ENCODE data around the gene ARRDC4.

The ARRDC4 gene

DNA sequence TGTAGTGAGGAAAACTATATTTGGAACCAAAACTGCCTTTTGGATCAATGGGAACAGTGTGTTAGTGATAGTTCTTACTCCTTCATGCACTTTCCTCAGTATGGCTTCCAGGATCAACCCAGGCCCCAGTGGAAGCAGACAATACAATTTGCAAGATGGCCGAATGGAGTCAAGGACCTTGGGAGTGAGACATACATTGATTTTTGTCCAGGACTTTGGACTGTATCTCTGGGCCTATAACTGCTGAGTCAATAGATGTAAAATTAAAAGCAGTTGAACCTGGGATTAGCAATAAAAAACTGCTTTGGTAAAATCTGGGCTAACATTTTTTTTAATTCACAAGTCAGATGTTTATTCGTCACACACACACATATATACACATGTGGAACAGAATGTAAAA is 1.8 kb downstream of the ARRDC4 start:
- TF ChIP-seq, protein P1, sequence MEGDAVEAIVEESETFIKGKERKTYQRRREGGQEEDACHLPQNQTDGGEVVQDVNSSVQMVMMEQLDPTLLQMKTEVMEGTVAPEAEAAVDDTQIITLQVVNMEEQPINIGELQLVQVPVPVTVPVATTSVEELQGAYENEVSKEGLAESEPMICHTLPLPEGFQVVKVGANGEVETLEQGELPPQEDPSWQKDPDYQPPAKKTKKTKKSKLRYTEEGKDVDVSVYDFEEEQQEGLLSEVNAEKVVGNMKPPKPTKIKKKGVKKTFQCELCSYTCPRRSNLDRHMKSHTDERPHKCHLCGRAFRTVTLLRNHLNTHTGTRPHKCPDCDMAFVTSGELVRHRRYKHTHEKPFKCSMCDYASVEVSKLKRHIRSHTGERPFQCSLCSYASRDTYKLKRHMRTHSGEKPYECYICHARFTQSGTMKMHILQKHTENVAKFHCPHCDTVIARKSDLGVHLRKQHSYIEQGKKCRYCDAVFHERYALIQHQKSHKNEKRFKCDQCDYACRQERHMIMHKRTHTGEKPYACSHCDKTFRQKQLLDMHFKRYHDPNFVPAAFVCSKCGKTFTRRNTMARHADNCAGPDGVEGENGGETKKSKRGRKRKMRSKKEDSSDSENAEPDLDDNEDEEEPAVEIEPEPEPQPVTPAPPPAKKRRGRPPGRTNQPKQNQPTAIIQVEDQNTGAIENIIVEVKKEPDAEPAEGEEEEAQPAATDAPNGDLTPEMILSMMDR (IDR thresholded peaks at IDR 0.05; ENCODE audit: low read depth, low read length, missing control alignments): no peak
- peak overlapping the region; percentile 85 for H3K4me3 ChIP-seq (ENCODE audit: low read depth, low read length)
- in situ Hi-C loops (cut with HindIII; ENCODE audit: low sequenced_read_pairs): no loop called here
- no peak for DNase-seq (ENCODE audit: low read depth)

DNA sequence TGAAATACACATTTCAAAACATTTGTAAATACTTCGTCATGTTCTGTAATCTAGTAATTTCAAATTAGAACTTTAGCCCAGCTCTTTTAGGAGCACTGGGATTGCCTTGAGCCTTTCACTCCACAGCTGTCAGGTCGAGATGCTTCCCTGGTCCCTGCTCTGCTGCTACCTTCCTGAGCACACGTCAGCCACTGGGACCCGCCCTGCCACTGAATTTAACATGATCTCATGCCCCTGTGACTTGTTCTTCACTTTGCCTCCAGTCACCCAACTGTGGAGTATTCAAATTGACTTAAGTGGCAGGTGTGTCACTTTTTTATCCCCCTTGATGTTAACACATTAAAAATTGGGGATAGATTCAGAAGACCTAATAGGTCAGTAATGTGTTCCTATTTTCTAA is 3.3 kb downstream of the ARRDC4 start:
- TF ChIP-seq, protein P1 (IDR thresholded peaks at IDR 0.05; ENCODE audit: low read depth, low read length, missing control alignments): no peak
- no peak overlapping the region for H3K4me3 ChIP-seq (ENCODE audit: low read depth, low read length)

DNA sequence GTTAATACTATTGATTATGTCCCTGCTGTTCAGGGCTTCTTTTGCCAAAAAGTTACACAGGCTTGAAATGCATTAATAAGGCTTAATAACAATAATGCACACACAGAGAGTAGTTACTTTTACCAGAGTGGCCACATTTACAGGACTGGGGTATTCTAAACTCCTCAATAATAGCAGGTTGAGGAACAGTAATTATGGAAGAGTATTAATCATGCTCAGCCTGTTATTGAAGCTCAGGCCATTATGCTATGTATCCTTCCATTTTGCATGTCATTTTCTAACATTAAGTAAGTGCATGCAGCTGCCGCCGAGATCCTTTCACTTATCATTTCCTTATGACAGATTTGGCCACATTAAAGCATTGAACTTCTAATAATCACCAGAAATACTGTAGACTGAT is 5.7 kb downstream of the ARRDC4 start:
- DNase-seq (ENCODE audit: low read depth): no peak
- TF ChIP-seq, protein P1 (IDR thresholded peaks at IDR 0.05; ENCODE audit: low read depth, low read length, missing control alignments): no peak
- in situ Hi-C loops (cut with HindIII; ENCODE audit: low sequenced_read_pairs): loop anchor here (5.0 kb wide), 1 partner anchor 51 kb away; no protein-coding TSS in a partner anchor
- H3K4me3 ChIP-seq (ENCODE audit: low read depth, low read length): no peak overlapping the region

More for the DNA sequence above, 3.3 kb downstream of the ARRDC4 start:
- in situ Hi-C loops (cut with HindIII; ENCODE audit: low sequenced_read_pairs): no loop called here
- DNase-seq (ENCODE audit: low read depth): no peak

DNA sequence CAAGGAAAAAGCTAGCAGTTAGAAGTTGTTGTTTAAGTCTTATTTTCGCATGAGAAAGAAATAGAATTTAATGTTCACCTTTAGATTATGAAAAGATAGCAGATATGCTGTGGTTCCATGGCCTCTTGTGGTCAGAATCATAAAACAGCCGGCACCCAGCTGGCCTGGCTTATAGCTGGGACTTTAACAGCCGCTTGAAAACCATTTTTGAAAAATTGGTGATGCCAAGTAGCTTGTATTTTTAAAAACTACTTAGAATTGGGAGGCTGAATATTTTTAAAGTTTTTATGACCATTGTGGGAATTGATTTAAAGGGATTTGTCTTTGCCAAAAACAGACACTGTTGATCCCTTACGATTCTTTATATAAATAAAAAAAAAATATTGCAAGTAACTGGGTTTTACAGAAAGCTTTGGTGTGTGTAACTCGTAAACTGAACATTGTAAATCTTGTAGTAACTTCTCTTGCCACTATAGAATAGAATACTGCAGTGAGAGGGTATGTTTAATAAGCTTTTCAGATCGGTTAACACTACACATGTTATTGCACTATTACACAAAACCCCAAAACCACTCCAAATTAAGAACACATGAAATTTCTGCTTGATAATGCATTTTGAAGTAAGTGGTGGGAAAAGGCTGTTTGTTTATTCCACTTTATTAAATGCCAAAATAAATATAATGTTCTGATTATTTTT is 6.6 kb downstream of the ARRDC4 start:
- H3K4me3 ChIP-seq (ENCODE audit: low read depth, low read length): no peak overlapping the region
- no peak for DNase-seq (ENCODE audit: low read depth)
- TF ChIP-seq, protein P1 (IDR thresholded peaks at IDR 0.05; ENCODE audit: low read depth, low read length, missing control alignments): no peak
- in situ Hi-C loops (cut with HindIII; ENCODE audit: low sequenced_read_pairs): loop anchor here (5.0 kb wide), 1 partner anchor 50 kb away; no protein-coding TSS in a partner anchor

DNA sequence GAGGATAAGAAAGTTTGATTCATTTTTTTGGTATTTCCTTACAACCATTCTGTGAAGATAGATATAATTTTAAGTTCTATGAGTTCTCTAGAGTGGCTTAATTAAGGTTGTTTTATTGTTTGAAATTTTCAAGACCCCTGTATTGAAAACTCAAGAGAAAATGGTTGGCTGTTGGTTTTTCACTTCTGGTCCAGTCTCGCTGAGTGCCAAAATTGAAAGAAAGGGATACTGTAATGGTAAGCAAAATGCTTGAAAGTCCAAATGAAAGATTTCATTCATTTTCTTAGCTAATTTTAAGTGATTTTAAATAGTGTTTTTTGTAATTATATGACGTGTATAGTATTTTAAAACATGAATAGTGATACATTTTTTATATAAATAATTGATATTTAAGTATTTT is 7.4 kb downstream of the ARRDC4 start:
- in situ Hi-C loops (cut with HindIII; ENCODE audit: low sequenced_read_pairs): loop anchor here (5.0 kb wide), 1 partner anchor 49 kb away; no protein-coding TSS in a partner anchor
- no peak overlapping the region for H3K4me3 ChIP-seq (ENCODE audit: low read depth, low read length)
- DNase-seq (ENCODE audit: low read depth): no peak
- TF ChIP-seq, protein P1 (IDR thresholded peaks at IDR 0.05; ENCODE audit: low read depth, low read length, missing control alignments): no peak

DNA sequence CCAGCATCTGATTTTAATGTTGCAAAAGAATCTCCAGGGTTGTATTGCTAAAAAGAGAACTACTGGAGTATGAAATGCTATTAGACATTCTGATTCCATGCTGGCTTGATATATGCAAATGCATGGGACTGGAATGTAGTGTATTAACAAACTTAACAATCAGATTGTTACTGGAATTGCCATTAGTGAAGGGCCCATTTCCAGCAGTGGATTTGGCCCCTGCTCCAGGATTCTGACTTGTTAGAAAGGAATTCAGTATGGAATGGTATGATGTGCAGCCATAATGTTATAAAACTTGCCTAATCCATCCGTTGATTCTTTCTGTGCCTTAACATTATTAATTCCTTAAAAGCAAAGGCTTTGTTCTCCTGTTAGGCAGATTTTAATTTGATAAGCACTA is 7.9 kb downstream of the ARRDC4 start:
- in situ Hi-C loops (cut with HindIII; ENCODE audit: low sequenced_read_pairs): loop anchor here (5.0 kb wide), 1 partner anchor 49 kb away; no protein-coding TSS in a partner anchor
- TF ChIP-seq, protein P1 (IDR thresholded peaks at IDR 0.05; ENCODE audit: low read depth, low read length, missing control alignments): no peak
- no peak overlapping the region for H3K4me3 ChIP-seq (ENCODE audit: low read depth, low read length)
- peak; percentile 94 for DNase-seq (ENCODE audit: low read depth)
